Naive B cell (primary cell): Measurements from ENCODE around the gene CACNA2D3. TPM values are rescaled to one million over a fixed set of nuclear protein-coding genes. Genes with fewer than 3 reads are reported as not detected.

Experiments
- ATAC-seq, 2 donors: fragments of 150-1000 bp; cut with Tn5 transposase; 2 replicates each; pipeline ENCODE4 v1.10.0; 2021; ENCODE audit warnings: low read depth in 2 of 2, mild to moderate bottlenecking in 2 of 2, moderate library complexity in 2 of 2
- DNase-seq: peaks from one replicate; pipeline ENCODE4 v3.0.0; 2022
- H3K27ac Mint-ChIP-seq, 6 donors: one replicate each; pipeline ENCODE4 v1.8.0; 2020 to 2022; ENCODE audit warnings: mild to moderate bottlenecking in 6 of 6, mixed read lengths in 6 of 6, moderate library complexity in 5 of 6, inconsistent platforms in 2 of 6
- H3K27me3 Mint-ChIP-seq, 3 donors: one replicate each; pipeline ENCODE4 v1.8.0; 2021 to 2022; ENCODE audit warnings: mixed read lengths in 3 of 3, mild to moderate bottlenecking in 1 of 3
- H3K36me3 Mint-ChIP-seq, 2 donors: one replicate each; pipeline ENCODE4 v1.8.0; 2020 to 2022; ENCODE audit warnings: mixed read lengths in 2 of 2, inconsistent platforms in 1 of 2, mild to moderate bottlenecking in 1 of 2
- H3K4me1 Mint-ChIP-seq, 3 donors: one replicate each; pipeline ENCODE4 v1.8.0; 2020 to 2022; ENCODE audit warnings: mixed read lengths in 3 of 3, inconsistent platforms in 1 of 3, mild to moderate bottlenecking in 1 of 3, moderate library complexity in 1 of 3
- H3K4me3 Mint-ChIP-seq, 8 donors: one replicate each; pipeline ENCODE4 v1.8.0; 2020 to 2022; ENCODE audit warnings: mild to moderate bottlenecking in 8 of 8, mixed read lengths in 8 of 8, moderate library complexity in 8 of 8, inconsistent platforms in 2 of 8
- H3K9me3 Mint-ChIP-seq, 7 donors: one replicate each; pipeline ENCODE4 v1.8.0; 2020 to 2022; ENCODE audit warnings: mixed read lengths in 7 of 7, mild to moderate bottlenecking in 5 of 7, inconsistent platforms in 2 of 7, moderate library complexity in 1 of 7
- polyA plus RNA-seq, 6 donors: library from polyadenylated mRNA; unstranded; fragments of 300-500 nt; fragmentation: Illumina TruSeq; gene quantifications; one replicate each; pipeline ENCODE4 v1.2.3, GENCODE V29; 2021; ENCODE audit warnings: low read depth in 6 of 6

The CACNA2D3 gene
- polyA plus RNA-seq, 6 donors from 2014 or later = not detected

DNA sequence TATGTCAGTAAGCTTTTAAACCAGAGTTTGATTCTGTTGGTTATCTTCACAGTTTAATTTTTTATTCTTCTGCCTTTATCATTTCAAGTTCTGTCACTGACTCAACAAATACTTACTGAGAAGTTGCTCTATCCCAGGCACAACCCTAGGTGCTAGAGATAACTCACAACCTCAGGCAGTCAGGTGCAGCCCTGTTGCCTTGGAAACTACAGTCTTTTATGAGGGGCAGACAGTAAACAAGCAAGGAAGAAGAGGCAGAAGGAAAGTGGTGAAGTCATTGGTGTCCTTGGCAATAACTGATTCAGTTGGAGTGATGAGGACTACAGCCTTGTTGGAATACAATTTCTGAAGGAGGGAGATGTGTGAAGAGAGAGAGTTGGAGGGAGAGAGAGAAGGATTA, 947.6 kb downstream of the CACNA2D3 start:
- H3K4me1 Mint-ChIP-seq = no peaks in the 10 kb centered on the region
- H3K9me3 Mint-ChIP-seq = peaks cover 0 to 7% (median 0%) of the 10 kb centered on the region in 7 donors
- H3K27ac Mint-ChIP-seq = no peak overlapping the region
- H3K27me3 Mint-ChIP-seq = no peaks in the 10 kb centered on the region
- ATAC-seq = no peak
- no peak overlapping the region for H3K4me3 Mint-ChIP-seq
- DNase-seq = no peak
- H3K36me3 Mint-ChIP-seq = no peaks in the 10 kb centered on the region

DNA sequence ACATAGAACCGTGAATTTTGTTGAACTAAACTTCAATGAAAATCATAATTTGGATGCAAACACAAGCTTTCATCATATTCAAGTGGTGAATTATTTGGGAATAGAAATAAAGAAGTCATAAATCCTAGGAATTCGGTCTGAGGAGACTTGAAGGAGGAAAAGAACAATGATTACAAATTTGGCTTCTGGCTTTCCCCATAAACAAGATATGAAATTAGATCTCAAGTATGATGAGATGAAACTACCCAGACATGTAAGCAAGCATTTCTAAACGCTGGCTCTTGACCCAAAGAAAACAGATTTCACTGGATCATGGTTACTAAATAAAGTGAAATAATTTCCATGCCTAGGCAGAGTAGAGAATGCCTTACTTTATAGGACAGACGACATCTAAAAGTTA, 952.4 kb downstream of the CACNA2D3 start:
- peaks cover 0 to 7% (median 0%) of the 10 kb centered on the region in 7 donors for H3K9me3 Mint-ChIP-seq
- no peak overlapping the region for H3K4me3 Mint-ChIP-seq
- no peaks in the 10 kb centered on the region for H3K4me1 Mint-ChIP-seq
- H3K27me3 Mint-ChIP-seq = no peaks in the 10 kb centered on the region
- H3K36me3 Mint-ChIP-seq = no peaks in the 10 kb centered on the region
- ATAC-seq = no peak
- H3K27ac Mint-ChIP-seq = no peak overlapping the region
- no peak for DNase-seq

DNA sequence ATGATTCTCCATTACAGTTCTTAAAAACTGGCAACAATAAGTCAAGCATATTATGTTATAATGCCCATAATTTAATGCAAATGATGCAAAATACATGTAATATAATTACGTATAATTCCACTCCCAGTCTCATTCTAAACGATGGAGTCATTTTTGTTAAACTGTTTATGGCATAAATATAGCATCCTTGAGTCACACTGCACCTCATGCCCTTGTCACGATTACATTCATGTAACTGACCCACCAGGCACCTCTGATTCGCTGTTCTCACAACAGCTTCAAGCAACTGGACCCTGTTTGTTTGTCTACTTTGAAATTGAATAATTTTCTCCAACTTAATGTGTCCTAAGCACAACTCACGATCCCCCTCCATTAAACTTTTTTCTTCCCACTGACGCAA, 953.5 kb downstream of the CACNA2D3 start:
- ATAC-seq (no peak), DNase-seq (no peak)
- peaks cover 0 to 7% (median 0%) of the 10 kb centered on the region in 7 donors for H3K9me3 Mint-ChIP-seq
- H3K27me3 Mint-ChIP-seq = no peaks in the 10 kb centered on the region
- no peaks in the 10 kb centered on the region for H3K4me1 Mint-ChIP-seq
- H3K36me3 Mint-ChIP-seq = no peaks in the 10 kb centered on the region
- no peak overlapping the region for H3K27ac Mint-ChIP-seq
- H3K4me3 Mint-ChIP-seq = no peak overlapping the region

DNA sequence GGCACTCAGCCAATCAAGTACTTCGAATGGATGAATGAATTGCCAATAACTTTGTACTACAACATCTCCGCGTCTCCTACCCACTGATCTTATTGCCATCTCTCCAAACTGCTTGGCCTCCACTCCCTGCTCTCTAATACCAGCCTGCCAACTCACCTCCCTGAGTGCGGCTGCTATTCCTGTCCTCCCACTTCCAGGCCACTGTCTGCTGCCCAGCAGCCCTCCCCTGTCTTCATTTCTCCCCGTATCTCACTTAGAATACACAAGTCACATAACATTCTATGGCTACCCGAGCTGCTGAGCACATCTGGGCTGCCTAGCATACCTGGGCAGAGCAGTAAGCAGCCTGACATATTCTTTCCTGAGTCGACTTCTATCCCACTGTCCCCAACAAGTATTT, 955.4 kb downstream of the CACNA2D3 start:
- Mint-ChIP-seq H3K4me3 (no peak overlapping the region), H3K9me3 (peaks cover 0 to 5% (median 0%) of the 10 kb centered on the region in 7 donors), H3K36me3 (no peaks in the 10 kb centered on the region), H3K27ac (no peak overlapping the region), H3K27me3 (no peaks in the 10 kb centered on the region), H3K4me1 (no peaks in the 10 kb centered on the region)
- ATAC-seq (no peak), DNase-seq (no peak)

DNA sequence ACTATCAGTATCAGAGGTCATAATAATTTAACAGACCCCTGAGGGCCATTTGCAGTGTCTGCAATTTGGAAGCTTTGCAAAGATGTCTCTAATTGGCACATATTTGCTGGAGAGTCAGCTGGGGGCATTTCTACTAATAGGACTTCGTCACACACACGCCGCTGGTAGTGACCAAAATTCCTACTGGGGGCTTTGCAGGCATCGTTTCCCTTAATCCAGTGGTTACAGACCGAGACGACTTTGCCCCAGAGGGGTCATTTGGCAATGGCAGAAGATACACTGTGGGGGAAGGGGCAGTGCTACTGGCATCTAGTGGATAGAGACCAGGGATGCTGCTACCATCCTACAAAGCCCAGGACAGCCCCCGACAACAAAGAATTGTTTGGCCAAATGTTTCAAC, 956.5 kb downstream of the CACNA2D3 start:
- Mint-ChIP-seq H3K27ac (no peak overlapping the region), H3K9me3 (peaks cover 0 to 5% (median 0%) of the 10 kb centered on the region in 7 donors), H3K4me3 (no peak overlapping the region), H3K4me1 (no peaks in the 10 kb centered on the region), H3K36me3 (no peaks in the 10 kb centered on the region), H3K27me3 (no peaks in the 10 kb centered on the region)
- ATAC-seq (no peak), DNase-seq (no peak)

DNA sequence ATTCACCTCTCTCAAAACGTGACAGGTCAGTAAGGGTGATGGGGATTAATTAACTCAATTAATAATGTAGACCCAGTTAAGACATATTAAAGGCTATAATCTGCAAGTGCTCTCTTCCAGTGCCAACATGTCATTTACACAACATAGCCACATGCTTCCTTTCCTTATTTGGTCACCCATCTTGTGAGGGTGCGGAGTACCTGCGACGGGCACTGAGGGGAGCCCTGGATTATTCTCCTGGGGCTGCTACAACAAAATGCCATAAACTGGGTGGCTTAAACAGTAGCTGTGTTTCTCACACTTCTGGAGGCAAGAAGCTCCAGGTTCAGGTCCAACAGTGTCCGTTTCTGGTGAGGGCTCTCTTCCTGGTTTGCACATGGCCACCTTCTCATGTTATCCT, 962.9 kb downstream of the CACNA2D3 start:
- Mint-ChIP-seq H3K27me3 (peaks cover 0 to 11% (median 0%) of the 10 kb centered on the region in 3 donors), H3K4me1 (no peaks in the 10 kb centered on the region), H3K27ac (no peak overlapping the region), H3K36me3 (no peaks in the 10 kb centered on the region), H3K4me3 (no peak overlapping the region), H3K9me3 (peaks cover 0 to 15% (median 1%) of the 10 kb centered on the region in 7 donors)
- no peak for ATAC-seq
- no peak for DNase-seq

DNA sequence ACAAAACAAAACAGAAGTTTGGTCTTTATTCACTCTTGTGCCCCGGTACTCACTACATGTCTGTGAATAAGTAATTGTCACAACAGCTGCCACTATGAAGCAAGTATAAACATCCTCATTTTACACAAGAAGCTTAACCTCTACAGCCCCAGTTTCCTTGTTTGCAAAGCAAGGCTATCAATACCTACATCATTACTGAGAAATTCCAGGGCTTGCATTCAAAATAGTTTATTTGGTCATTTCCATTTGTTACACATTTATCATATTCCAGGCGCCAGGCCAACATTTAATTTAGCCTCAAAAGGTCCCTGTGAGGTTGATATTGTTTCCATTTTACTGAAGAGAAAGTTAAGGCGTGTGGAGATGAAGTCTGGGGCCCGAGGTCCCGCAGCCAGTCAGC, 966.9 kb downstream of the CACNA2D3 start:
- H3K4me3 Mint-ChIP-seq = no peak overlapping the region
- DNase-seq (no peak), ATAC-seq (no peak)
- no peaks in the 10 kb centered on the region for H3K36me3 Mint-ChIP-seq
- peaks cover 0 to 11% (median 0%) of the 10 kb centered on the region in 3 donors for H3K27me3 Mint-ChIP-seq
- no peaks in the 10 kb centered on the region for H3K4me1 Mint-ChIP-seq
- H3K9me3 Mint-ChIP-seq = peaks cover 2 to 15% (median 4%) of the 10 kb centered on the region in 7 donors
- H3K27ac Mint-ChIP-seq = no peak overlapping the region

DNA sequence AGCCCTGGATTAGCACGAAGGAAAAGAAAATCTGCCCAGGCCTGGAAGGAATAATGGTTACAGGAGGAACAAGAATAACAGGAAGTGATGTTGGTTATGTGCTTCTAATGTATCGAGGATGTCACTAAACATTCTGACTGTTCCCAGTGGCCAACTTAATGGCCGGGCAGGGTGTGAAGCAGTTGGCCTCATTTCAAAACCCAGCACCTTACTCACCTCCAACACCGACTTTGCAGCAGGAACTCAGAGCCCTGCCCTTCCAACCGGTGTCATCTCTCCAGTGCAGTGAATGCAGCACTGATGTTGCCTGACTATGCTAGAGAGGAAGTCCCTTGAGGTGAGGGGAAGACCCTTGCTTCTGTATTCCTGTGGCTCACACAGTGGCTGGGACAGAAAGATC, 967.9 kb downstream of the CACNA2D3 start:
- no peak overlapping the region for H3K27ac Mint-ChIP-seq
- no peak overlapping the region for H3K4me3 Mint-ChIP-seq
- no peaks in the 10 kb centered on the region for H3K4me1 Mint-ChIP-seq
- no peaks in the 10 kb centered on the region for H3K36me3 Mint-ChIP-seq
- ATAC-seq (no peak), DNase-seq (no peak)
- peaks cover 2 to 15% (median 4%) of the 10 kb centered on the region in 7 donors for H3K9me3 Mint-ChIP-seq
- H3K27me3 Mint-ChIP-seq = peaks cover 0 to 11% (median 0%) of the 10 kb centered on the region in 3 donors

DNA sequence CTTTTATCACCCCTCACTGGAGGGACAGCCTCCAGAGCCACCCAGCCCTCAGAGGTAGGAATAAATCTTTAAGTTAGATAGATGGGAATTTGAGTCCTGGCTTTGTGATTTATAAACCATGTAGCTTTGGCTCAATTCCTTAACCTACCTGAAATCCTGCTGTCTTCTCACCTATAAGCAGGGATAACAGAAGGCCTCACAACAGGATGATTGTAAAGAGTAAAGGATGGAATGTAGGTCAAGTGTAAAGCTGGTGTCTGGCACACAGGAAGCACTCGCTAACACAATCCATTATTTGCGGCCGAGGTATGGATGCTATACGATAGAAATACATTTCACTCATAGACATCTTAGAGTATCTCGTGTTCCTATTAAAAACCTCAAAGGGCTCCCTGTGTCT, 968.4 kb downstream of the CACNA2D3 start:
- Mint-ChIP-seq H3K27me3 (peaks cover 0 to 11% (median 0%) of the 10 kb centered on the region in 3 donors), H3K4me1 (no peaks in the 10 kb centered on the region), H3K36me3 (no peaks in the 10 kb centered on the region), H3K9me3 (peaks cover 2 to 15% (median 4%) of the 10 kb centered on the region in 7 donors), H3K27ac (no peak overlapping the region), H3K4me3 (no peak overlapping the region)
- ATAC-seq = no peak
- DNase-seq = no peak

DNA sequence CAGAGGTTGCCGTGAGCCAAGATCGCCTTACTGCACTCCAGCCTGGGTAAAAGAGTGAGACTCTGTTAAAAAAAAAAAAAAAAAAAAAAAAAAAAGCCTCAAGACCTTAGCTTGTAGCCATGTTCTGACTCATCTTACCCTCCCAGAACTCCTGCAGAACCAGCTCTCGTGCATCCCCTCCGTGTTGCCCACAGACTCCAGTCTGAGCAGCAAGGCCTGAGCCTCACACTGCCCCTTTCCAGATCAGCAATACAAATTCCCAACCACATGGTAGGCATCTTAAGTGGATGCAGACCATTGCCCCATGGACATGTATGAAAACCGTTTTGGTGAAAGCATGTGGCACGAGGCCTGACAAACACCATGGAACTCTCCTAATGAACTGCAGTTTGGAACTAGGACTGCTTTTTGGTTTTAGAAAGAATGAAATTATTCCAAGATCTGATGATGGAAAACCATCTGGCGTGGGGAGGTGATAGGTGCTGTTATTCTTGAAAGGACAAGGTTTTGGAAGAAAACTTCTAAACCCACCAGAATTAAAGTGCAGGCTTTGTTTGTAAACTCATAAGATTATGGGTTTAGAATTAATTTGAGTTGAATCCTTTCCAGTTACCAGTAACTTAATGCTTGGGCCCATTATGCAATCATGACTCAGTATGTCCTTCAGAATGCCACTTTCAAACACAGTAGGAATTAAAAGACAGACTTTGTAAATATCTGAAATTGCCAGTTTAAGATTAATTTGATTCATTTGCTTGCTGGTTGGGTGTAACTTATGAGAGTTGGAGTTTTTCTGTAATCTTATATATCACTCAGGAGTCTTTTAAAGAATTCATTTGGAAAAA, 969.3 kb downstream of the CACNA2D3 start:
- Mint-ChIP-seq H3K27me3 (peaks cover 0 to 11% (median 0%) of the 10 kb centered on the region in 3 donors), H3K9me3 (peaks cover 0 to 15% (median 7%) of the 10 kb centered on the region in 7 donors), H3K36me3 (no peaks in the 10 kb centered on the region), H3K27ac (no peak overlapping the region), H3K4me3 (no peak overlapping the region), H3K4me1 (no peaks in the 10 kb centered on the region)
- DNase-seq (no peak), ATAC-seq (no peak)

DNA sequence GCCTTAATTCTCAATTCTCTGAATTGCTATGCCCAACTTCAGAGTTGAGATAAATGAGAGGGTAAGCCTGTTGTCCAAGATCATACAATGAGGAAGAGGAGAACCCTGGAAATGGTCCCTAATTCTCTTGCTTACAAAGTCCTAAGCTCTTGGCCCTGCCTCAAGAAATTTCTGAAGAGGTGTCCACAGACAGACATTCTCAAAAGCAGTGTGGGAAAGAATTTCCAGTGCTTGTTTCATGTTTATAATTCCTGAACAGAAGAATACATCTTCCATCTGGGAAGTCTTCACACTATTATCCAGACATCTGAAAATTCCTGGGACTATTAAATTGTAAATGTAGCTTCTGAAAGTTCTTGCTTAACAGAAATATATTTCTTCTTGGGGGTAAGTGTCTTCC, 972.3 kb downstream of the CACNA2D3 start:
- Mint-ChIP-seq H3K4me3 (no peak overlapping the region), H3K9me3 (peaks cover 0 to 12% (median 2%) of the 10 kb centered on the region in 7 donors), H3K4me1 (no peaks in the 10 kb centered on the region), H3K36me3 (no peaks in the 10 kb centered on the region), H3K27me3 (no peaks in the 10 kb centered on the region), H3K27ac (no peak overlapping the region)
- ATAC-seq (no peak), DNase-seq (no peak)

DNA sequence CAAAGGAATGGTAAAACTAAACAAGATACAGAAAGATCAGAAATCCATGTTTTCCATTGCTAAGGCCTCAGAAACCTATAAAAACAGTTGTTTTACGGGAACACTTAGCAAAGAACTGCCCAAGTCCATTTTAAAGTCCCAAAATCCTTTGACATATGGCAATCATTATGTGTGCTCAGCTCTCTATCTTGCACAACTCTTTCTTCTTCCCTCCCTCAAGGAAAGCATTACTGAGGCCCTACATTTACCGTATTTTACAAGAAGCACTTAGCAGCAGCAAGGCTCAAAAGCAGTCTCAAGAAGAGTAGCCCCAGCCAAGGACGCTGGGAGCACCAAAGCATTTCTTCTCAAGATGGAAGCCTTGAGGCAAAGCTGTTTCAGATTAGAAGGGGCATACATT, 975.1 kb downstream of the CACNA2D3 start:
- Mint-ChIP-seq H3K27me3 (no peaks in the 10 kb centered on the region), H3K27ac (no peak overlapping the region), H3K4me1 (no peaks in the 10 kb centered on the region), H3K36me3 (no peaks in the 10 kb centered on the region), H3K9me3 (peaks cover 0 to 11% (median 1%) of the 10 kb centered on the region in 7 donors), H3K4me3 (no peak overlapping the region)
- DNase-seq = no peak
- no peak for ATAC-seq

DNA sequence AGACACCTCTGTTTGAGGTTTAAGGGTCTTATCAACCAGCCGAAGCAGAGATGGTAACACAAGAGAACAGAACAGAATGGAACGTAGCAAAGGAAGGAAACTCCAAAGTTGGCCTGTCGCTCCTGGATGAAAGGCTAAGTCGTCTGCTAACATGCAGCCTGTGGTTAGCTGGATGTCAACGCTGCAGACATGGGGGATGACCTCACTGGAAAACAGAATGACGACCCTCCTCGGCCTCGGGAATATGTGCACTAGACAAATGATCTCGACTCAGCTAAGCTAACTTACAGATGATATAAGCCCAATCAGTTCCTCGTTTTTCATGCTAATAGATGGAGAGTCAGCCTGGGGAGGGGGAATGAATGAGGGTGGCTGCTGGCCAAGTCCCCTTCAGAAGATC, 983.3 kb downstream of the CACNA2D3 start:
- DNase-seq (no peak), ATAC-seq (no peak)
- Mint-ChIP-seq H3K9me3 (peaks cover 0 to 6% (median 5%) of the 10 kb centered on the region in 7 donors), H3K36me3 (peaks cover 0 to 7% of the 10 kb centered on the region in 2 donors), H3K27ac (no peak overlapping the region), H3K4me3 (no peak overlapping the region), H3K27me3 (no peaks in the 10 kb centered on the region), H3K4me1 (no peaks in the 10 kb centered on the region)

DNA sequence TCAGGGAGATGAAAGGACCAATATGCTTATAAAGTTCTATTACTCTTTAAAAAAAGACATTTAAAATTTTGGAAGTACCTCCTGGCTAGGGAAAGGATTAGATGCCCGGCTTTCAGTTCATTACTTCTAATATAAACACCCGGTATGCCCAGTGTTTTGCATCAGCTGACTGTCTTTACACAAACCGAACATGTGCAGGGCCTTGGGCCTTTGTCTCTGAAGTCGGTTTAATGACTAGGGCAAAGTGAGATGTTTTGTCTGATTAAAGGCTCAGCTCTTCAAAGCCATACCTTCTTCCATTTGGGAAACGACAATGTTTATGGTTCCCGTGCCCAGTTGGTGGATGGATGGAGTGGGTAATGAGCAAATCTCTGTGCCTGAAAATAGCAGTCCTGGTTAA, 984.8 kb downstream of the CACNA2D3 start:
- H3K9me3 Mint-ChIP-seq = peaks cover 0 to 5% (median 2%) of the 10 kb centered on the region in 7 donors
- no peak overlapping the region for H3K27ac Mint-ChIP-seq
- H3K27me3 Mint-ChIP-seq = no peaks in the 10 kb centered on the region
- H3K4me3 Mint-ChIP-seq = no peak overlapping the region
- H3K4me1 Mint-ChIP-seq = no peaks in the 10 kb centered on the region
- ATAC-seq = no peak
- peaks cover 0 to 7% of the 10 kb centered on the region in 2 donors for H3K36me3 Mint-ChIP-seq
- DNase-seq = no peak
